Measurements from ENCODE around the gene KRTAP4-12. TPM values are rescaled to one million over a fixed set of nuclear protein-coding genes. Genes with fewer than 3 reads are reported as not detected.
"Not testable (repeated sequence)": the region's sequence is repeated elsewhere in the genome, so short reads cannot be mapped to it uniquely, and the experiment has no call there.

KRTAP4-12 gene
- total RNA-seq, result not detected in 2 replicates

DNA sequence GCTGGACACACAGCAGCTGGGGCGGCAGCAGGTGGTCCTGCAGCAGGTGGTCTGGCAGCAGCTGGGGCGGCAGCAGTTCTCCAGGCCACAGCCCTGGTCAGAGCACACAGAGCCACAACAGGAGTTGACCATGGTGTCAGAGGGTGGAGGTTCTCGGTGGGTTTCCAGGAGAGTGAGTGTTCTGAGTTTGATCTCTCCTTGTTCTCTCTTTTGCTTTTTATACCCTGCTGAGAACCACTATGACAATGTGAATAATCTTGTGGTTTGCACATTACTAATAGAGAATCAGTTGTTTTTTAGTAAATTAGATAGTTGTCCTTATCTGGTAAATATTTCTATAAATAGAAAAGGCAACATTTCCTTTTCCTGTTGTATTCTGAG is at the start of gene KRTAP4-12:
Gene KRTAP4-12, minus strand, starts transcription at position 192 of the 381 bp plus-strand sequence. Its CDS starts 60 bp downstream, at position 132.
- H3K27me3 Mint-ChIP-seq (ENCODE audit: low read depth), result peaks cover 14% of the 10 kb centered on the region
- intact Hi-C loops (cut with micrococcal nuclease); DNase-seq (ENCODE audit: low spot score); H3K4me1 Mint-ChIP-seq (ENCODE audit: low read depth); H3K9me3 Mint-ChIP-seq; H3K4me3 Mint-ChIP-seq (ENCODE audit: low read depth); H3K27ac Mint-ChIP-seq; H3K36me3 Mint-ChIP-seq (ENCODE audit: low read depth): not testable (repeated sequence)

DNA sequence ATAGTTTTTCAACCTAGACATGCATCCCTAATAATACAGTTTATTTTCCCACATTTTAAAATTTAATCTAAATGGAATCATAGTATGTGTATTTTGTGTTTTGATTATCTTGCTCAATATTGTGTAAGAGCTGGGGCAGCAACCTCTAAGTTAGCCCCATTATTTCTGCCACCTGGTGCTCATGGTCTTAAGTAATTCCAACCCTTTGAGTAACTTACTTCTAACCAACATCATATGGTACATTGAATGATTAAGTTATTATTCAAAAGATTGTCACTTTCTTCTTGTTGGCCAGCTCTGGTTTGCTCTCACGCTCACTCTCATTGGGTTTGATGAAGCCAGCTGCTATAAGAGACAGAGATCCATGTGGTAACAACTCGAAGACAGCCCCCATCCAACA is 47.9 kb upstream of the KRTAP4-12 start:
- DNase-seq (ENCODE audit: low spot score), result no peak
- H3K27me3 Mint-ChIP-seq (ENCODE audit: low read depth), result peaks cover 10% of the 10 kb centered on the region
- no peak overlapping the region for H3K27ac Mint-ChIP-seq
- no peak overlapping the region for H3K4me3 Mint-ChIP-seq (ENCODE audit: low read depth)
- intact Hi-C loops (cut with micrococcal nuclease), result no loop called here
- no peaks in the 10 kb centered on the region for H3K9me3 Mint-ChIP-seq
- H3K36me3 Mint-ChIP-seq (ENCODE audit: low read depth), result no peaks in the 10 kb centered on the region
- no peaks in the 10 kb centered on the region for H3K4me1 Mint-ChIP-seq (ENCODE audit: low read depth)

DNA sequence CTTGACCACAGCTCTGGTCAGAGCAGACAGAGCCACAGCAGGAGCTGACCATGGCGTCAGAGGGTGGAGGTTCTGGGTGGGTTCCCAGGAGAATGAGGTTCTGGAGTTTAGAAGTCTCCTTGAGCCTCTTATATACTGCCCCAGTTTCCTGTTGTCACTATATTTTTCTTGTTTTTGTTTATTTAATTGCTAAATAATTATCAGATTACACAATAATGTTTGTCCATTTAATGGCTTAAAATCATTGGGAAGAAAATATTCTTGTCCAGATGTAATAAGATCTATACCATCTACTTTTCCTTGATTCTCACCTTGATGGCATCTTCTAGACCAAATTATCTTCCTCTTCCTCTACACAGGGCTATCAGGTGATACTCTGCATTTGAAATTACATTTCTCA is 44.1 kb upstream of the KRTAP4-12 start, which contains the start of gene KRTAP4-3:
Gene KRTAP4-3, minus strand, starts transcription at position 101 of the 400 bp plus-strand sequence. Its CDS starts 49 bp downstream, at position 52.
- Mint-ChIP-seq H3K4me3 (ENCODE audit: low read depth) (no peak within 1 kb of the TSS), H3K27me3 (ENCODE audit: low read depth) (peaks cover 10% of the 10 kb centered on the region), H3K9me3 (no peaks in the 10 kb centered on the region), H3K4me1 (ENCODE audit: low read depth) (no peaks in the 10 kb centered on the region), H3K36me3 (ENCODE audit: low read depth) (no peaks in the 10 kb centered on the region), H3K27ac (no peak within 1 kb of the TSS)
- intact Hi-C loops (cut with micrococcal nuclease), result no loop called here
- DNase-seq (ENCODE audit: low spot score), result no peak

DNA sequence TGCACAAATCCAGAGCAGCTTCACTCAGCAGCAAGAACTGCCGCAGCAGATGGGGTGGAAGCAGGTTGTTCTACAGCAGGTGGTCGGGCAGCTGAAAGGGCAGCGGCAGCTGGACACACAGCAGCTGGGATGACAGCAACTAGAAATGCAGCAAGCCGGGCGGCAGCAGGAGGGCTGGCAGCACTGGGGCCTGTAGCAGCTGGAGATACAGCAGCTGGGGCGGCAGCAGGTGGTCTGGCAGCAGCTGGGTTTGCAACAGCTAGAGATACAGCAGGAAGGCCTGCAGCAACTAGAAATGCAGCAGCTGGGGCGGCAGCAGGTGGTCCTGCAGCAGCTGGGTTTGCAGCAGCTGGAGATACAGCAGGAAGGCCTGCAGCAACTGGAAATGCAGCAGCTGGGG is 43.6 kb upstream of the KRTAP4-12 start:
- H3K27me3 Mint-ChIP-seq (ENCODE audit: low read depth), result peaks cover 12% of the 10 kb centered on the region
- H3K9me3 Mint-ChIP-seq, result no peaks in the 10 kb centered on the region
- no peaks in the 10 kb centered on the region for H3K36me3 Mint-ChIP-seq (ENCODE audit: low read depth)
- H3K4me1 Mint-ChIP-seq (ENCODE audit: low read depth), result no peaks in the 10 kb centered on the region
- DNase-seq (ENCODE audit: low spot score), result no peak
- H3K27ac Mint-ChIP-seq, result no peak overlapping the region
- intact Hi-C loops (cut with micrococcal nuclease), result no loop called here
- H3K4me3 Mint-ChIP-seq (ENCODE audit: low read depth), result no peak overlapping the region

DNA sequence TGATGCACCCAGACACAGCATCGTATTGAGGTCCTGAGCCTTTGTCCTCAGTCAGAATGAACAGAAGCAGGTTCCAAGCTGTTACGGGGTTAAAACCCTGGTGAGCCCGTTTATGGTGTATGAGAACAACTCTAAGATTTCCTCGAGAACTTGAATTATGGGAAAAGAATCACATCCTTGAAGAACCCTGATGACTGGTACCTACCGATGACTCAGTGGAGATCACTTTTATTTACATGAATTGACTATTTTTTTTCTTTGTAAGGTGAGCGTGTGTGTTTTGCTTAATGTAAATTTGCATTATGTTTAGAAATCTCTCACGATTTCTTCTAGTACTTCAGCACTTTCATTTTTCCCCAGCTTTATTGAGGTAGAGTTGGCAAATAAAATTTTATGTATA is 39.8 kb upstream of the KRTAP4-12 start:
- Mint-ChIP-seq H3K4me1 (ENCODE audit: low read depth) (no peaks in the 10 kb centered on the region), H3K4me3 (ENCODE audit: low read depth) (no peak overlapping the region), H3K27me3 (ENCODE audit: low read depth) (peaks cover 8% of the 10 kb centered on the region), H3K27ac (no peak overlapping the region), H3K9me3 (no peaks in the 10 kb centered on the region), H3K36me3 (ENCODE audit: low read depth) (no peaks in the 10 kb centered on the region)
- intact Hi-C loops (cut with micrococcal nuclease), result no loop called here
- DNase-seq (ENCODE audit: low spot score), result no peak

DNA sequence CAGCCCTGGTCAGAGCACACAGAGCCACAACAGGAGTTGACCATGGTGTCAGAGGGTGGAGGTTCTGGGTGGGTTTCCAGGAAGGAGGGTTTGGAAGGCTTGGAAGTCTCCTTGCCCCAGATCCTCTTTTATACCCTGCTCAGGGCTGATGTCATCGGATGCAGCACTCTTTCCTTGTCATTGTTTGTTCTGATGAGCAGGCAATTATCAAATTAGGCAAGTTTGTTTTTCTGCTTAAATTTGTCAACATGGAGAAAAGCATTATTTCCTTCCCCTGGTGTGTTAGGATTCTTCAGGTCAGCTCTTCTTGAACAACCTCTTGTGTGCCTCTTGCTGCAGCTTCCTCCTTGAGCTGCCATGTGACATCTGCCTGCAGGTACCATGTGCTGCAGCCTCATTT is 36.7 kb upstream of the KRTAP4-12 start, which contains the start of gene KRTAP4-4:
Gene KRTAP4-4, minus strand, starts transcription at position 101 of the 400 bp plus-strand sequence. Its CDS starts 57 bp downstream, at position 44.
- Mint-ChIP-seq H3K27me3 (ENCODE audit: low read depth) (peaks cover 13% of the 10 kb centered on the region), H3K4me1 (ENCODE audit: low read depth) (no peaks in the 10 kb centered on the region), H3K36me3 (ENCODE audit: low read depth) (no peaks in the 10 kb centered on the region), H3K9me3 (no peaks in the 10 kb centered on the region), H3K27ac (no peak within 1 kb of the TSS), H3K4me3 (ENCODE audit: low read depth) (no peak within 1 kb of the TSS)
- DNase-seq (ENCODE audit: low spot score), result no peak
- intact Hi-C loops (cut with micrococcal nuclease), result no loop called here

DNA sequence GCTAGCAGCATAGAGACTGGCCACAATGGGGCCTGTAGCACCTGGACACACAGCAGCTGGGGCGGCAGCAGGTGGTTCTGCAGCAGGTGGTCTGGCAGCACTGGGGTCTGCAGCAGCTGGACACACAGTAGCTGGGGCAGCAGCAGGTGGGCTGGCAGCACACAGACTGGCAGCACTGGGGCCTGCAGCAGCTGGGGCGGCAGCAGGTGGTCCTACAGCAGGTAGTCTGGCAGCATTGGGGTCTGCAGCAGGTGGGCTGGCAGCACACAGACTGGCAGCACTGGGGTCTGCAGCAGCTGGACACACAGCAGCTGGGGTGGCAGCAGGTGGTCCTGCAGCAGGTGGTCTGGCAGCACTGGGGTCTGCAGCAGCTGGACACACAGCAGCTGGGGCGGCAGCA is 36.2 kb upstream of the KRTAP4-12 start:
- H3K4me1 Mint-ChIP-seq (ENCODE audit: low read depth); H3K27ac Mint-ChIP-seq; intact Hi-C loops (cut with micrococcal nuclease); H3K36me3 Mint-ChIP-seq (ENCODE audit: low read depth); DNase-seq (ENCODE audit: low spot score); H3K9me3 Mint-ChIP-seq; H3K4me3 Mint-ChIP-seq (ENCODE audit: low read depth): not testable (repeated sequence)
- H3K27me3 Mint-ChIP-seq (ENCODE audit: low read depth), result peaks cover 13% of the 10 kb centered on the region

DNA sequence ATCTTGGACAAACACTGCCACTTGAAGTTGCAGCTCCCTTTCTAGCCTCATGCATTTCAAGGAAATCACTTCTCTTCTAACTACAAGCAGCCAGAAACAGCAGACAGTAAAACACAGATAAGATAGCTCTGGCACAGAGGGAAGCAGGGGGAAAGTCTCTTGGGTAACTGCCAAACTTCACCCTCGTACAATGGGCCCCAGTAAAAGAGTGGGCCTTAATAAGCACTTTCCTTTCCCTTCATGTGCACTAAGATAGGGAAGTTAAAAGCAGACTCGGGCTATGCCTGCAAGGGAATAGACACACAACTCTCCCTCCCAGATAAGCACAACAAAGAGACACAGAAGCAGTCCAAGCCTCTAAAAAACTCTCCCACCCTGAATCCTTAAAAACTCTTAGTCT is 29.9 kb upstream of the KRTAP4-12 start:
- no peaks in the 10 kb centered on the region for H3K9me3 Mint-ChIP-seq
- peaks cover 15% of the 10 kb centered on the region for H3K27me3 Mint-ChIP-seq (ENCODE audit: low read depth)
- no peaks in the 10 kb centered on the region for H3K4me1 Mint-ChIP-seq (ENCODE audit: low read depth)
- H3K27ac Mint-ChIP-seq, result no peak overlapping the region
- H3K36me3 Mint-ChIP-seq (ENCODE audit: low read depth), result no peaks in the 10 kb centered on the region
- DNase-seq (ENCODE audit: low spot score), result no peak
- intact Hi-C loops (cut with micrococcal nuclease), result no loop called here
- no peak overlapping the region for H3K4me3 Mint-ChIP-seq (ENCODE audit: low read depth)

DNA sequence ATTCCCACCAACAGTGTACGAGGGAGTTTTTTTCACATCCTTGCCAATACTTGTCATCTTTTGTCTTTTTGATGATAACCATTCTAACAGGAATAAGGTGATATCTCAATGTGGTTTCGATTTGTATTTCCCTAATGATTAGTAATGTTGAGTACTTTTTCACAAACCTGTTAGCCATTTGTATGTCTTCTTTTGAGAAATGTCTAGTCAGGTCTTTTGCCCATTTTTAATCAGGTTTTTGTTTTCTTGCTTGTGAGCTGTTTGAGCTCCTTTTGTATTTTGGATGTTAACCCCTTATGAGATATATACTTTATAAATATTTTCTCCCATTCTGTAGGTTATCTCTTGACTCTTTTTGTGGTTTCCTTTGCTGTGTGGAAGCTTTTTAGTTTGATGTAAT is 27.5 kb upstream of the KRTAP4-12 start:
- no peaks in the 10 kb centered on the region for H3K36me3 Mint-ChIP-seq (ENCODE audit: low read depth)
- H3K4me3 Mint-ChIP-seq (ENCODE audit: low read depth), result no peak overlapping the region
- H3K4me1 Mint-ChIP-seq (ENCODE audit: low read depth), result no peaks in the 10 kb centered on the region
- peaks cover 12% of the 10 kb centered on the region for H3K27me3 Mint-ChIP-seq (ENCODE audit: low read depth)
- H3K9me3 Mint-ChIP-seq, result no peaks in the 10 kb centered on the region
- H3K27ac Mint-ChIP-seq, result no peak overlapping the region
- no peak for DNase-seq (ENCODE audit: low spot score)
- intact Hi-C loops (cut with micrococcal nuclease), result no loop called here

DNA sequence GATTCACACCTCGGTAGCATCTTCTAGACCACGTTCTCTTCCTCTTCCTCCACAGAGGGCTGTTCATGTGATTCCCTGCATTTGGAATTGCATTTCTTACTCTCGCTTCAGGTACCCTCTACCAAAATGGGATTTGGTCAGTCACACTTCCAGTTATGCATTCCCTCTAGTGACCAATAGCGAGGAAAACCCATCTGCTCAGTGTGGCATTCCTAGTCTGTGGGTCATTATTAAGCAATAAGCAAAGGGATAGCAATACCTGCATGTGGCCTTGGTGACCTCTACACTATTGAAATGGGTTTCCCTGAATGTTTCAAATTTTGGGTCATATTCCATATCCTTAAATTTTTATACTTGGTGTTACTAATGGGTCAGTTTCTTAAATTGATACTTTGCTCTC is 26.0 kb upstream of the KRTAP4-12 start:
- Mint-ChIP-seq H3K9me3 (peaks cover 2% of the 10 kb centered on the region), H3K27ac (no peak overlapping the region), H3K4me3 (ENCODE audit: low read depth) (no peak overlapping the region), H3K27me3 (ENCODE audit: low read depth) (peaks cover 8% of the 10 kb centered on the region), H3K4me1 (ENCODE audit: low read depth) (no peaks in the 10 kb centered on the region), H3K36me3 (ENCODE audit: low read depth) (no peaks in the 10 kb centered on the region)
- intact Hi-C loops (cut with micrococcal nuclease), result no loop called here
- DNase-seq (ENCODE audit: low spot score), result no peak

DNA sequence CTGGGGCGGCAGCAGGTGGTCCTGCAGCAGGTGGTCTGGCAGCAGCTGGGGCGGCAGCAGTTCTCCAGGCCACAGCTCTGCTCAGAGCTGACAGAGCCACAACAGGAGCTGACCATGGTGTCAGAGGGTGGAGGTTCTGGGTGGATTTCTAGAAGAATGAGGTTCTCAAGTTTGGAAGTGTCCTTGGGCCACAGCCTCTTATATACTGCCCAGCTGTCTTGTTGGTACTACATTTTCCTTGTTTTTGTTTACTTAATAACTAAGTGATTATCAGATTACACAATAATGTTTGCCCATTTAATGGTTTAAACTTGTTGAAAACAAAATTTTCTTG is 25.6 kb upstream of the KRTAP4-12 start, which contains the start of gene KRTAP4-5:
Gene KRTAP4-5, minus strand, starts transcription at position 174 of the 334 bp plus-strand sequence. Its CDS starts 58 bp downstream, at position 116.
- H3K4me1 Mint-ChIP-seq (ENCODE audit: low read depth), result no peaks in the 10 kb centered on the region
- no peak within 1 kb of the TSS for H3K27ac Mint-ChIP-seq
- peaks cover 3% of the 10 kb centered on the region for H3K9me3 Mint-ChIP-seq
- peaks cover 8% of the 10 kb centered on the region for H3K27me3 Mint-ChIP-seq (ENCODE audit: low read depth)
- H3K4me3 Mint-ChIP-seq (ENCODE audit: low read depth), result no peak within 1 kb of the TSS
- intact Hi-C loops (cut with micrococcal nuclease), result no loop called here
- no peaks in the 10 kb centered on the region for H3K36me3 Mint-ChIP-seq (ENCODE audit: low read depth)
- no peak for DNase-seq (ENCODE audit: low spot score)

DNA sequence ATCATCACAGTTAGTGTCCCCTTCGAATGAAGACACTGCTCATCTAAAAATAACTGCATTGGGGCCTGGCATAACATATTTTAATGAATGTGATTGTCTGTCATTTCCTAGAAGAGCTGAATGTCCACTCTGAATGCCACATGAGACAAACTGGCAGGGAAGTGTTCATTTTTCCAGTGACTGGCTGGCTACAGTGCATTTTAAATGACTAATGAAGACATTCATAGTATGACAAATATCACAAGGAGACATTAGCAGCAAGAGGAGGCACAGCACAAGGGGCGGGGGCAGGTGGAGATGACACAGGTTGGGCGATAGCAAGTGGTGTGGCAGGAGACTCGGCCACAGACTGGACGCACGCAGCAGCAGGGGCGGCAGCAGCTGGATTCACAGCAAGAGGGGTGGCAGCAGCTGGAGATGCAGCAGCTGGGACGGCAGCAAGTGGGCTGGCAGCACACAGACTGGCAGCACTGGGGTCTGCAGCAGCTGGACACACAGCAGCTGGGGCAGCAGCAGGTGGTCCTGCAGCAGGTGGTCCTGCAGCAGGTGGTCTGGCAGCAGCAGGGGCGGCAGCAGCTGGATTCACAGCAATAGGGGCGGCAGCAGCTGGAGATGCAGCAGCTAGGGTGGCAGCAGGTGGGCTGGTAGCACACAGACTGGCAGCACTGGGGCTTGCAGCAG is 25.1 kb upstream of the KRTAP4-12 start:
- H3K27ac Mint-ChIP-seq; DNase-seq (ENCODE audit: low spot score); H3K4me3 Mint-ChIP-seq (ENCODE audit: low read depth); H3K9me3 Mint-ChIP-seq; intact Hi-C loops (cut with micrococcal nuclease); H3K36me3 Mint-ChIP-seq (ENCODE audit: low read depth); H3K4me1 Mint-ChIP-seq (ENCODE audit: low read depth); H3K27me3 Mint-ChIP-seq (ENCODE audit: low read depth): not testable (repeated sequence)

DNA sequence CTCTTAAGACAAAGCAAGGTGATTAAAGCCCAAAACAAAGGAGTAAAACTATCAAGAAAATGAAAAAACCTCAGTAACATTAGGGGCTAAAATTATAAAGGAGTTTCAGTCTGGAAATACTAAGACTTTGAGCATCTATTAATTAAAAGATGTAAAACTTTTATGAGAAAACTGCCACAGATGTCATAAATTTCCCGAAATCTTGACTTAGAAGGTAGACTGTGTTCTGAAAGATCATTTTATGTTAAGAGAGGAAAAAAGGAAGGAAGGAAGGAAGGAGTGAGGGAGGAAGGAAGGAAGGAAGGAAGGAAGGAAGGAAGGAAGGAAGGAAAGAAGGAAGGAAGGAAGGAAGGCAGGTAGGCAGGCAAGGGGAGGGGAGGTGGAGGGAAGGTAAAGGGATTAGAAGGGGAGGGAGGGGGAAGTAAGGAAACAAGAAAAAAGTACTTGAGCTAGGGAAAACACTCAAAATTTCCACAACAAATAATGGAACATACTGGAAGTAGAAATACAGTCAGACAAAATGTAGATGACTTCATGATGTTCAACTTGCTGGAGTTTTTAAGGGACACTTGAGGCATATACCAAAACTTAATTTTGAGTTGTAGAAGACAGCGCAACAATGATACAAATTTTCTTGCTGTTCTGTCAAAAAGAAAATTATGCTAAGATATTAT is 23.7 kb upstream of the KRTAP4-12 start:
- peaks cover 15% of the 10 kb centered on the region for H3K9me3 Mint-ChIP-seq
- DNase-seq (ENCODE audit: low spot score), result no peak
- intact Hi-C loops (cut with micrococcal nuclease), result no loop called here
- H3K27me3 Mint-ChIP-seq (ENCODE audit: low read depth), result peaks cover 3% of the 10 kb centered on the region
- no peak overlapping the region for H3K4me3 Mint-ChIP-seq (ENCODE audit: low read depth)
- H3K27ac Mint-ChIP-seq, result no peak overlapping the region
- no peaks in the 10 kb centered on the region for H3K4me1 Mint-ChIP-seq (ENCODE audit: low read depth)
- no peaks in the 10 kb centered on the region for H3K36me3 Mint-ChIP-seq (ENCODE audit: low read depth)
